GM12878 (cell line): ENCODE measurements around the gene CEP128. TPM values are rescaled to one million over a fixed set of nuclear protein-coding genes. Genes with fewer than 3 reads are reported as not detected.

Experiments used
- ATAC-seq: fragments of 200-7000 bp; cut with Tn5 transposase; 3 replicates; pipeline ENCODE4 v1.9.1; 2020; ENCODE audit warnings: mild to moderate bottlenecking, moderate library complexity
- BruUV-seq: library from RNA; stranded (reverse); fragments of 400-500 nt; replicated peaks from 2 replicates; lab custom pipeline; 2021; lab: Mats Ljungman, UMichigan
- CTCF ChIA-PET: fragments of 300-600 bp; sonication (Branson Sonifier 250); formaldehyde crosslinking; extraction: SDS; loops from one replicate; lab custom pipeline; 2021; ENCODE audit warnings: inconsistent platforms; lab: Yijun Ruan, JAX
- POLR2A ChIA-PET: fragments of 350-600 bp; formaldehyde crosslinking; extraction: SDS; loops from one replicate; lab custom pipeline; 2021; ENCODE audit warnings: inconsistent platforms; lab: Charles Lee
- RAD21 ChIA-PET: fragments of 300-600 bp; sonication (Branson Sonifier 250); formaldehyde crosslinking; loops from one replicate; lab custom pipeline; 2023; ENCODE audit warnings: antibody characterized with exemption; ENCODE audit not compliant: unreplicated experiment; lab: Charles Lee
- SMC1A ChIA-PET: fragments of 300-600 bp; sonication (Branson Sonifier 250); formaldehyde crosslinking; loops from one replicate; lab custom pipeline; 2023; ENCODE audit not compliant: unreplicated experiment, uncharacterized antibody; lab: Charles Lee
- DNase-seq: peaks from one replicate; pipeline ENCODE4 v3.0.0-alpha.2; 2011; ENCODE audit warnings: low read depth, low spot score
- FAIRE-seq: peaks from 3 replicates; lab custom pipeline; 2011; peaks lifted over from hg19 to GRCh38; lab: Jason Lieb, UNC
- H2AFZ ChIP-seq: 2 replicates; pipeline ENCODE4 v1.6.0; 2011; ENCODE audit warnings: low read depth, low read length, control low read depth; ENCODE audit not compliant: control insufficient read depth
- H3K27ac ChIP-seq: 2 replicates; pipeline ENCODE4 v1.5.1; 2011; ENCODE audit warnings: control low read depth; ENCODE audit not compliant: control insufficient read depth, insufficient read depth
- H3K27me3 ChIP-seq, 2 experiments: replicated peaks in 1 of 2; 2 replicates each; pipeline versions ENCODE4 v1.6.0 to v1.6.1; 2011; ENCODE audit warnings: low read length in 1 of 2; ENCODE audit not compliant: control insufficient read depth in 2 of 2, insufficient read depth in 2 of 2
- H3K36me3 ChIP-seq, 2 experiments: 2 replicates each; pipeline ENCODE4 v1.5.1; 2011; ENCODE audit warnings: low read length in 1 of 2; ENCODE audit not compliant: control insufficient read depth in 2 of 2, insufficient read depth in 2 of 2
- H3K4me1 ChIP-seq: 2 replicates; pipeline ENCODE4 v1.6.1; 2011; ENCODE audit warnings: mild to moderate bottlenecking, low read length, moderate library complexity, mixed read lengths; ENCODE audit not compliant: control insufficient read depth, insufficient read depth
- H3K4me2 ChIP-seq: 2 replicates; pipeline ENCODE4 v1.6.0; 2011; ENCODE audit warnings: control low read depth; ENCODE audit not compliant: control insufficient read depth, insufficient read depth
- H3K4me3 ChIP-seq: fragments of 200-600 bp; sonication (generic); 2 replicates; pipeline ENCODE4 v1.5.1; 2016
- H3K79me2 ChIP-seq: 2 replicates; pipeline ENCODE4 v1.6.0; 2011; ENCODE audit warnings: low read length; ENCODE audit not compliant: control insufficient read depth, insufficient read depth
- H3K9ac ChIP-seq: 2 replicates; pipeline ENCODE4 v1.8.0; 2011; ENCODE audit warnings: low read length, control low read depth, mixed read lengths; ENCODE audit not compliant: control insufficient read depth, insufficient read depth
- H3K9me3 ChIP-seq: replicated peaks from 3 replicates; pipeline ENCODE4 v1.5.1; 2011; ENCODE audit warnings: mild to moderate bottlenecking, low read length; ENCODE audit not compliant: control insufficient read depth, insufficient read depth
- H4K20me1 ChIP-seq: 2 replicates; pipeline ENCODE4 v1.6.0; 2011; ENCODE audit not compliant: control insufficient read depth, insufficient read depth
- ATF7 ChIP-seq: fragments of 450-650 bp; IDR thresholded peaks from 2 replicates; pipeline ENCODE4 v1.6.1; 2016; ENCODE audit warnings: low read depth, mild to moderate bottlenecking
- CBX3 ChIP-seq: fragments of 200-600 bp; sonication (generic); IDR thresholded peaks from 2 replicates; pipeline ENCODE4 v1.6.1; 2016; ENCODE audit warnings: low read depth, borderline replicate concordance
- FOS ChIP-seq: IDR thresholded peaks from 3 replicates; pipeline ENCODE4 v1.6.1; 2011; ENCODE audit warnings: borderline replicate concordance; ENCODE audit not compliant: insufficient read length; ENCODE audit errors: extremely low read depth
- IRF4 ChIP-seq: IDR thresholded peaks from 2 replicates; pipeline ENCODE4 v1.6.1; 2011; ENCODE audit warnings: low read depth, low read length
- SMAD1 ChIP-seq: fragments of 450-650 bp; IDR thresholded peaks from 2 replicates; pipeline ENCODE4 v1.6.1; 2018; ENCODE audit warnings: mild to moderate bottlenecking, low read depth; ENCODE audit not compliant: partially characterized antibody
- SMAD5 ChIP-seq: IDR thresholded peaks from 2 replicates; pipeline ENCODE4 v1.6.1; 2016; ENCODE audit warnings: antibody characterized with exemption, low read depth
- SREBF1 ChIP-seq: IDR thresholded peaks from 2 replicates; pipeline ENCODE4 v1.6.1; 2012; ENCODE audit warnings: mild to moderate bottlenecking, low read length
- whole genome bisulfite sequencing: methylation state at CpG from one replicate; pipeline ENCODE4 v1.1.6; 2016; ENCODE audit warnings: low lambda C conversion rate; ENCODE audit not compliant: insufficient replicate concordance, insufficient coverage; ENCODE audit errors: missing lambda C conversion rate; 5-methylcytosine and 5-hydroxymethylcytosine counted together
- in situ Hi-C: fragments of 300-500 bp; cut with MboI; formaldehyde crosslinking; loops from 9 replicates; pipeline ENCODE4 v1.14.3; 2018; ENCODE audit warnings: mixed read lengths
- intact Hi-C: fragments of 100-400 bp; cut with micrococcal nuclease; formaldehyde crosslinking; loops from one replicate; pipeline ENCODE4 v1.14.2; 2022; ENCODE audit not compliant: unreplicated experiment
- polyA plus RNA-seq, 11 experiments: library from polyadenylated mRNA; depleted of rRNA in 4 of 11; unstranded in 6 of 11; stranded (reverse) in 5 of 11; fragments of >200 nt; fragmentation: Nextera tagmentation in 4 of 11; fragmentation: Illumina TruSeq in 1 of 11; extraction: Ambion mirVana in 4 of 11; extraction: Trizol in 1 of 11; gene quantifications; 1 replicate in 1 of 11; 2 replicates in 10 of 11; pipeline versions ENCODE4 v1.2.1 to v1.2.3, GENCODE V29; 2011 to 2016; ENCODE audit warnings: inconsistent platforms in 2 of 11, missing spikeins in 2 of 11, low read depth in 1 of 11
- total RNA-seq, 4 experiments: library from RNA; depleted of rRNA in 3 of 4; stranded (reverse); fragments of >200 nt in 3 of 4; fragmentation: Illumina TruSeq in 1 of 4; extraction: Trizol in 1 of 4; gene quantifications; 2 replicates each; pipeline versions ENCODE4 v1.2.1 to v1.2.3, GENCODE V29; 2013 to 2021
- TF ChIP-seq, protein P1 (sequence below): IDR thresholded peaks from 2 replicates; pipeline ENCODE4 v1.6.1; 2012; ENCODE audit warnings: low read length, inconsistent platforms

CEP128 gene
- total and polyA plus RNA-seq, 10 of the 15 experiments (the other 5 are each of a cell fraction or from before 2014, with no cell fraction given) = 1.1 to 6.7 (median 3.4) TPM

DNA sequence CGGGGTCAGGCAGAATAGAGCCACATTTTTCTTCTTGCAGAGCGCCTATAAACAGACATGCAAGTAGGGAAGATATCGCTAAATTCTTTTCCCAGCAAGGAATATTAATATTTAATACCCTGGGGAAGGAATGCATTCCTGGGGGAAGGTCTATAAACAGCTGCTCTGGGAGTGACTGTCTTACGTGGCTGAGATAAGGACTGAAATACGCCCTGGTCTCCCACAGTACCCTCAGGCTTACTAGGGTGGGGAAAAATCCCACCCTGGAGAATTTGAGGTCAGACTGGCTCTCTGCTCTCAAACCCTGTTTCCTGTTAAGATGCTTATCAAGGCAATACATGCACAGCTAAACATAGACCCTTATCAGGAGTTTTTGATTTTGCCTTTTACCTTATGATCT is 262.3 kb downstream of the CEP128 start:
- RAD21 ChIA-PET = no interaction called here
- in situ Hi-C loops = no loop called here
- no peaks in the 10 kb centered on the region; the same call in 2 of the 3 replicates for H3K9me3 ChIP-seq
- POLR2A ChIA-PET = no interaction called here
- intact Hi-C loops = no loop called here
- H3K27ac ChIP-seq = no peak overlapping the region
- H3K27me3 ChIP-seq = no peaks in the 10 kb centered on the region
- SMC1A ChIA-PET = no interaction called here
- no peak overlapping the region for H3K9ac ChIP-seq
- H4K20me1 ChIP-seq = no peaks in the 10 kb centered on the region
- no TSS peak for BruUV-seq
- H3K4me1 ChIP-seq = no peaks in the 10 kb centered on the region
- CTCF ChIA-PET = no interaction called here
- WGBS = 83% methylated on average over 5 of the region's 5 CpGs
- no peak overlapping the region for H3K4me2 ChIP-seq
- DNase-seq (no peak), ATAC-seq (no peak), FAIRE-seq (no peak)
- H3K4me3 ChIP-seq = no peak overlapping the region
- H2AFZ ChIP-seq = no peak overlapping the region
- no peak for TF ChIP-seq FOS
- TF ChIP-seq, protein P1, sequence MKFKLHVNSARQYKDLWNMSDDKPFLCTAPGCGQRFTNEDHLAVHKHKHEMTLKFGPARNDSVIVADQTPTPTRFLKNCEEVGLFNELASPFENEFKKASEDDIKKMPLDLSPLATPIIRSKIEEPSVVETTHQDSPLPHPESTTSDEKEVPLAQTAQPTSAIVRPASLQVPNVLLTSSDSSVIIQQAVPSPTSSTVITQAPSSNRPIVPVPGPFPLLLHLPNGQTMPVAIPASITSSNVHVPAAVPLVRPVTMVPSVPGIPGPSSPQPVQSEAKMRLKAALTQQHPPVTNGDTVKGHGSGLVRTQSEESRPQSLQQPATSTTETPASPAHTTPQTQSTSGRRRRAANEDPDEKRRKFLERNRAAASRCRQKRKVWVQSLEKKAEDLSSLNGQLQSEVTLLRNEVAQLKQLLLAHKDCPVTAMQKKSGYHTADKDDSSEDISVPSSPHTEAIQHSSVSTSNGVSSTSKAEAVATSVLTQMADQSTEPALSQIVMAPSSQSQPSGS = no peak
- no peak for TF ChIP-seq SMAD5
- no peak for TF ChIP-seq ATF7
- TF ChIP-seq CBX3 = no peak
- TF ChIP-seq SREBF1 = no peak
- TF ChIP-seq IRF4 = no peak
- TF ChIP-seq SMAD1 = no peak
- no peaks in the 10 kb centered on the region for H3K79me2 ChIP-seq
- H3K36me3 ChIP-seq = no peaks in the 10 kb centered on the region
